GM12874 (cell line): ENCODE results near the gene ETS2.

Experiments
- CTCF ChIP-seq: IDR thresholded peaks from 2 replicates; pipeline ENCODE4 v1.5.1; 2011; ENCODE audit warnings: low read depth, mild to moderate bottlenecking, control low read depth, low read length, moderate library complexity; ENCODE audit not compliant: insufficient read depth

The ETS2 gene

GRCh38 chr21:38765056-38765455, 40.7 kb upstream of the ETS2 start:
- TF ChIP-seq CTCF = no peak

- no peak for TF ChIP-seq CTCF
Measured at GRCh38 chr21:38766987-38767722, 38.6 kb upstream of the ETS2 start.

- no peak for TF ChIP-seq CTCF
Measured at GRCh38 chr21:38768471-38769063, 37.2 kb upstream of the ETS2 start.

- TF ChIP-seq CTCF = no peak
Measured at GRCh38 chr21:38769191-38769780, 36.4 kb upstream of the ETS2 start.

- TF ChIP-seq CTCF = no peak
Measured at GRCh38 chr21:38770660-38771059, 35.1 kb upstream of the ETS2 start.

- TF ChIP-seq CTCF = no peak
Measured at GRCh38 chr21:38771536-38771935, 34.2 kb upstream of the ETS2 start.

GRCh38 chr21:38772646-38773045, 33.1 kb upstream of the ETS2 start:
- no peak for TF ChIP-seq CTCF
